Measurements from ENCODE around the gene SCUBE3. TPM values are rescaled to one million over a fixed set of nuclear protein-coding genes. Genes with fewer than 3 reads are reported as not detected.

Gene SCUBE3
- total RNA-seq, 1 experiment from 2014 or later = 0.17 TPM

DNA sequence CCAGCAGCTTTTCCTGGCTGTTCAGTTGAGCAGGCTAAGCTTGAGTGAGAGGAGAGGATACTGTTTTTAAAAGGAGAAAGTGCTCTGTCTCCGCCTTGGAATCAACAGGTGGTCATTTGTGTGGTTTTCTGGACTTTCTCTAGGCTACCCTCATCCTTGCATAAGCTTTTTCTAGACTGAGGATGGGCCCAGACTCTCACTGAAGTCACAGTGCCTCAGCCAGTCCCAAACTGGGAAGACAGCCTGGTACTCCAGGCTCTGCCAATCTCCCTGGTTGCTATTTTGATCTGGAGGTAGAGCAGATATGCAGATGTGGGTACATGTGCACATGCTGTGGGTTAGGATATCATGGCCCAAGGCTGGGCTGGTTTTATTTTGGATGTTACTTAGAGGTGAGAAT is 7.0 kb downstream of the SCUBE3 start:
- BruUV-seq (replicated peaks) = no TSS peak

DNA sequence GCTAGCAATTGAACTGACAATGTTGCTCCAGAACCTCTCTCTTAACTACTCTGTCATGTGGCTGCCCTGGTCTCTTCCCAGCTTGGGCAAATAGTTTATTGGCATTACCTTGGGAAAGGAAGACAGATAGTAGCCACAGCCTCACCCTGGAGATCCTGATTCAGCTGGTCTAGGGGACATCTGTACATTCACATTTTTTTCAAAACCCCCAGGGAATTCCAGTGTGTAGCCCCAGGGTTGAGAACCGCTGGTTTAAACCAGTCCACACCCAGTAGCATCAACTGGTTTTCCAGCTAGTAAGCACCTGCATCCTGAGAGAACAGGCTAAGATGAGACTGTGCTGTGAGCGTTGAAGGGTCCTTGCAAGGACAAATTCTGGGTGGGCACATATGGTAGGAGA is 9.6 kb downstream of the SCUBE3 start:
- CTCF ChIA-PET = no interaction called here
- Histone ChIP-seq H4K20me1 (ENCODE audit: insufficient read depth) (no peaks in the 10 kb centered on the region), H3K36me3 (ENCODE audit: low read depth) (no peaks in the 10 kb centered on the region), H3K4me3 (no peak overlapping the region), H3K4me1 (replicated peaks; ENCODE audit: insufficient read depth) (no peaks in the 10 kb centered on the region), H3K79me2 (ENCODE audit: low read depth) (no peaks in the 10 kb centered on the region), H3K9me3 (ENCODE audit: insufficient read depth, low read depth) (no peaks in the 10 kb centered on the region), H3K9me2 (ENCODE audit: insufficient read depth) (no peaks in the 10 kb centered on the region), H3K4me2 (no peak overlapping the region), H3F3A (ENCODE audit: insufficient read depth, low read depth) (no peaks in the 10 kb centered on the region), H3K27me3 (ENCODE audit: insufficient read depth, low read depth) (no peaks in the 10 kb centered on the region), H3K27ac (no peak overlapping the region), H2AFZ (no peak overlapping the region)
- POLR2A ChIA-PET (ENCODE audit: unreplicated experiment) = no interaction called here
- DNase-seq = no peak
- intact Hi-C loops (cut with micrococcal nuclease; ENCODE audit: unreplicated experiment) = no loop called here
- TF ChIP-seq EZH2 (IDR thresholded peaks at IDR 0.05; ENCODE audit: low read depth) = no peak
- TF ChIP-seq, protein P1, sequence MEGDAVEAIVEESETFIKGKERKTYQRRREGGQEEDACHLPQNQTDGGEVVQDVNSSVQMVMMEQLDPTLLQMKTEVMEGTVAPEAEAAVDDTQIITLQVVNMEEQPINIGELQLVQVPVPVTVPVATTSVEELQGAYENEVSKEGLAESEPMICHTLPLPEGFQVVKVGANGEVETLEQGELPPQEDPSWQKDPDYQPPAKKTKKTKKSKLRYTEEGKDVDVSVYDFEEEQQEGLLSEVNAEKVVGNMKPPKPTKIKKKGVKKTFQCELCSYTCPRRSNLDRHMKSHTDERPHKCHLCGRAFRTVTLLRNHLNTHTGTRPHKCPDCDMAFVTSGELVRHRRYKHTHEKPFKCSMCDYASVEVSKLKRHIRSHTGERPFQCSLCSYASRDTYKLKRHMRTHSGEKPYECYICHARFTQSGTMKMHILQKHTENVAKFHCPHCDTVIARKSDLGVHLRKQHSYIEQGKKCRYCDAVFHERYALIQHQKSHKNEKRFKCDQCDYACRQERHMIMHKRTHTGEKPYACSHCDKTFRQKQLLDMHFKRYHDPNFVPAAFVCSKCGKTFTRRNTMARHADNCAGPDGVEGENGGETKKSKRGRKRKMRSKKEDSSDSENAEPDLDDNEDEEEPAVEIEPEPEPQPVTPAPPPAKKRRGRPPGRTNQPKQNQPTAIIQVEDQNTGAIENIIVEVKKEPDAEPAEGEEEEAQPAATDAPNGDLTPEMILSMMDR (conservative IDR thresholded peaks at IDR 0.05) = no peak
- BruUV-seq (replicated peaks) = no TSS peak

More for the DNA sequence above, 7.0 kb downstream of the SCUBE3 start:
- Histone ChIP-seq H3K4me2 (no peak overlapping the region), H3K36me3 (ENCODE audit: low read depth) (no peaks in the 10 kb centered on the region), H3K4me1 (replicated peaks; ENCODE audit: insufficient read depth) (no peaks in the 10 kb centered on the region), H3K79me2 (ENCODE audit: low read depth) (no peaks in the 10 kb centered on the region), H4K20me1 (ENCODE audit: insufficient read depth) (no peaks in the 10 kb centered on the region), H3K4me3 (no peak overlapping the region), H3K27me3 (ENCODE audit: insufficient read depth, low read depth) (no peaks in the 10 kb centered on the region), H3K27ac (no peak overlapping the region), H3K9me2 (ENCODE audit: insufficient read depth) (no peaks in the 10 kb centered on the region), H2AFZ (no peak overlapping the region), H3K9me3 (ENCODE audit: insufficient read depth, low read depth) (no peaks in the 10 kb centered on the region), H3F3A (ENCODE audit: insufficient read depth, low read depth) (no peaks in the 10 kb centered on the region; the same call in 1 of the 2 replicates)
- intact Hi-C loops (cut with micrococcal nuclease; ENCODE audit: unreplicated experiment) = no loop called here
- DNase-seq = no peak
- ChIA-PET CTCF (no interaction called here), POLR2A (ENCODE audit: unreplicated experiment) (no interaction called here)
- TF ChIP-seq, protein P1 (conservative IDR thresholded peaks at IDR 0.05) = no peak
- TF ChIP-seq EZH2 (IDR thresholded peaks at IDR 0.05; ENCODE audit: low read depth) = no peak

DNA sequence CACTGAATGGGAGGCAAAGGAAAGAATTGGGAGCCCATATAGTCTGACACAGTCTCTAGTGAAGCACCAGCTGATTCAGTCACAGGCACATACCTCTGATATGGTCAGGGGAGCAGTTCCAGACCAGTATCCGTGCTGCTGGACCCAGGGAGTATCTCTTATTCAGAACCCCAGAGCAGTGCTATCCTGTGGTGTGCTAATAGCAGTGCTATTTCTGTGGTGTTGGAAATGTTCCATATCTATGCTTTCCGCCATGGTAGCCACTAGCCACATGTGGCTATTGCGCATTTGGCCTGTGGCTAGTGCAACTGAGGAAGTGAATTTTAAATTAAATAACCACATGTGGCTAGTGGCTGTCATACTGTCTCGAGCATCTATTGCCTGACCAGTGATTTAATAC is 11.0 kb downstream of the SCUBE3 start:
- intact Hi-C loops (cut with micrococcal nuclease; ENCODE audit: unreplicated experiment) = no loop called here
- BruUV-seq (replicated peaks) = no TSS peak
- H3F3A ChIP-seq (ENCODE audit: insufficient read depth, low read depth) = no peaks in the 10 kb centered on the region
- ChIA-PET CTCF (interaction anchor here (0.8 kb wide), 1 partner anchor 277 kb away, joined by 7 read pairs; no protein-coding TSS in a partner anchor), POLR2A (ENCODE audit: unreplicated experiment) (no interaction called here)
- no peaks in the 10 kb centered on the region for H3K9me2 ChIP-seq (ENCODE audit: insufficient read depth)
- H3K79me2 ChIP-seq (ENCODE audit: low read depth) = no peaks in the 10 kb centered on the region
- H3K4me3 ChIP-seq = no peak overlapping the region
- no peak for DNase-seq
- H2AFZ ChIP-seq = no peak overlapping the region
- no peak for TF ChIP-seq EZH2 (IDR thresholded peaks at IDR 0.05; ENCODE audit: low read depth)
- no peak overlapping the region for H3K27ac ChIP-seq
- H3K9me3 ChIP-seq (ENCODE audit: insufficient read depth, low read depth) = no peaks in the 10 kb centered on the region
- no peaks in the 10 kb centered on the region for H3K27me3 ChIP-seq (ENCODE audit: insufficient read depth, low read depth)
- H3K4me2 ChIP-seq = no peak overlapping the region
- H3K4me1 ChIP-seq (replicated peaks; ENCODE audit: insufficient read depth) = no peaks in the 10 kb centered on the region
- no peaks in the 10 kb centered on the region for H3K36me3 ChIP-seq (ENCODE audit: low read depth)
- no peaks in the 10 kb centered on the region for H4K20me1 ChIP-seq (ENCODE audit: insufficient read depth)

DNA sequence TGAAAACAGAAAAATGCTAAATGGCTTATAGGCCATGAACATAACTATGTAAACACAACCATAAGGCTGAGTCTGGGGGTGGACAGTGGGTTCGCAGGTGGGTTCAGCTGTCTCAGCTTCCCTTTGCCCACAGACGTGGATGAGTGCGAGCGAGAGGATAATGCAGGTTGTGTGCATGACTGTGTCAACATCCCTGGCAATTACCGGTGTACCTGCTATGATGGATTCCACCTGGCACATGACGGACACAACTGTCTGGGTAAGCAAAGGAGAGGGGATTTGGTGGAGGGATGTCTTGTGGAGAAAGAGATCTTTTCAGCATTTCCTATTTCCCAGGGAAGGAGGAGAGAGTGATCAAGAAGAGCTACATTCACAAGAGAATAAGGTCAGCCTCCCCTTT is 14.7 kb downstream of the SCUBE3 start:
- H3K27me3 ChIP-seq (ENCODE audit: insufficient read depth, low read depth) = no peaks in the 10 kb centered on the region
- DNase-seq = no peak
- no peaks in the 10 kb centered on the region for H3K4me1 ChIP-seq (replicated peaks; ENCODE audit: insufficient read depth)
- no peak overlapping the region for H3K4me3 ChIP-seq
- H3F3A ChIP-seq (ENCODE audit: insufficient read depth, low read depth) = no peaks in the 10 kb centered on the region
- H2AFZ ChIP-seq = no peak overlapping the region
- H3K9me2 ChIP-seq (ENCODE audit: insufficient read depth) = no peaks in the 10 kb centered on the region
- no peaks in the 10 kb centered on the region for H3K9me3 ChIP-seq (ENCODE audit: insufficient read depth, low read depth)
- intact Hi-C loops (cut with micrococcal nuclease; ENCODE audit: unreplicated experiment) = no loop called here
- no TSS peak for BruUV-seq (replicated peaks)
- H3K79me2 ChIP-seq (ENCODE audit: low read depth) = no peaks in the 10 kb centered on the region
- TF ChIP-seq, protein P1 (conservative IDR thresholded peaks at IDR 0.05) = no peak
- TF ChIP-seq EZH2 (IDR thresholded peaks at IDR 0.05; ENCODE audit: low read depth) = no peak
- POLR2A ChIA-PET (ENCODE audit: unreplicated experiment) = no interaction called here
- H4K20me1 ChIP-seq (ENCODE audit: insufficient read depth) = no peaks in the 10 kb centered on the region
- H3K36me3 ChIP-seq (ENCODE audit: low read depth) = no peaks in the 10 kb centered on the region
- CTCF ChIA-PET = no interaction called here
- H3K27ac ChIP-seq = no peak overlapping the region
- H3K4me2 ChIP-seq = no peak overlapping the region
